Endodermal cell (in vitro differentiated cells): ENCODE measurements around the gene SARNP. TPM values are rescaled to one million over a fixed set of nuclear protein-coding genes. Genes with fewer than 3 reads are reported as not detected.

ENCODE experiments used
- DNase-seq: peaks from one replicate; pipeline ENCODE4 v3.0.0-alpha.2; 2017
- H3K27ac ChIP-seq: 2 replicates; pipeline ENCODE4 v1.5.1; 2013; ENCODE audit warnings: mild to moderate bottlenecking, low read depth, low read length, moderate library complexity
- H3K27me3 ChIP-seq: 2 replicates; pipeline ENCODE4 v1.6.1; 2013; ENCODE audit warnings: mild to moderate bottlenecking, low read length, moderate library complexity; ENCODE audit not compliant: insufficient read depth, control insufficient read depth, poor library complexity, severe bottlenecking
- H3K36me3 ChIP-seq: 2 replicates; pipeline ENCODE4 v1.7.0; 2013; ENCODE audit warnings: mild to moderate bottlenecking, low read length, moderate library complexity; ENCODE audit not compliant: control insufficient read depth, insufficient read depth
- H3K4me1 ChIP-seq: one replicate; pipeline ENCODE4 v1.7.0; 2013; ENCODE audit warnings: low read length; ENCODE audit not compliant: control insufficient read depth, insufficient read depth
- H3K4me3 ChIP-seq: 2 replicates; pipeline ENCODE4 v1.5.1; 2013; ENCODE audit warnings: mild to moderate bottlenecking, low read length, moderate library complexity
- H3K9ac ChIP-seq: 2 replicates; pipeline ENCODE4 v1.6.1; 2013; ENCODE audit warnings: mild to moderate bottlenecking, low read length, moderate library complexity; ENCODE audit not compliant: poor library complexity, severe bottlenecking; ENCODE audit errors: extremely low read depth
- H3K9me3 ChIP-seq: 2 replicates; pipeline ENCODE4 v1.6.1; 2013; ENCODE audit warnings: mild to moderate bottlenecking, low read length, moderate library complexity; ENCODE audit not compliant: control insufficient read depth
- H3K27ac Mint-ChIP-seq: 2 replicates; pipeline ENCODE4 v1.8.0; 2020; ENCODE audit warnings: mixed read lengths
- H3K27me3 Mint-ChIP-seq: 2 replicates; pipeline ENCODE4 v1.8.0; 2021; ENCODE audit warnings: mild to moderate bottlenecking, mixed read lengths; ENCODE audit not compliant: insufficient read depth
- H3K36me3 Mint-ChIP-seq: 2 replicates; pipeline ENCODE4 v1.8.0; 2020; ENCODE audit warnings: low read depth, mixed read lengths
- H3K4me1 Mint-ChIP-seq: 2 replicates; pipeline ENCODE4 v1.8.0; 2020; ENCODE audit warnings: mixed read lengths
- H3K4me3 Mint-ChIP-seq: 2 replicates; pipeline ENCODE4 v1.8.0; 2020; ENCODE audit warnings: mild to moderate bottlenecking, moderate library complexity, mixed read lengths
- H3K9me3 Mint-ChIP-seq: 2 replicates; pipeline ENCODE4 v1.8.0; 2020; ENCODE audit warnings: mild to moderate bottlenecking, mixed read lengths
- CTCF ChIP-seq: fragments of 200-600 bp; sonication (generic); conservative IDR thresholded peaks from 2 replicates; pipeline ENCODE4 v1.5.0; 2021; ENCODE audit warnings: antibody characterized with exemption, mild to moderate bottlenecking
- WGBS, 2 experiments: methylation state at CpG; one replicate each; pipeline versions ENCODE4 v1.1.5 to v1.1.7; 2013; ENCODE audit warnings: missing lambda C conversion rate in 2 of 2, mixed read lengths in 1 of 2; ENCODE audit not compliant: insufficient coverage in 1 of 2, insufficient read length in 1 of 2; 5-methylcytosine and 5-hydroxymethylcytosine counted together
- total RNA-seq, 2 donors: library from RNA; stranded (reverse); fragmentation: NEBNext Ultra II Directional in 1 of 2; extraction: Animal tissue kit (Norgen Biotek cat#: 25700) in 1 of 2; gene quantifications; 2 replicates in 1 of 2; 3 replicates in 1 of 2; pipeline ENCODE4 v1.2.1, GENCODE V29; 2021

SARNP gene
- total RNA-seq, 2 donors from 2014 or later: 95.7 to 119 TPM

- H3K36me3 ChIP-seq: no peaks in the 10 kb centered on the region
- WGBS, 2 experiments: 100% methylated on average over 1 of the region's 1 CpG; no CpG with 5 or more reads in 1 of the 2 experiments
These were observed 35.2 kb upstream of the SARNP start for GRCh38 chr12:55852740-55853139.

GRCh38 chr12:55850893-55851292, 33.4 kb upstream of the SARNP start:
- H3K27me3 Mint-ChIP-seq: peaks cover 8% of the 10 kb centered on the region
- no peaks in the 10 kb centered on the region for H3K36me3 Mint-ChIP-seq
- H3K9me3 Mint-ChIP-seq: no peaks in the 10 kb centered on the region
- H3K4me1 Mint-ChIP-seq: peaks cover 9% of the 10 kb centered on the region
- Histone ChIP-seq H3K4me1 (peaks cover 8% of the 10 kb centered on the region), H3K9me3 (no peaks in the 10 kb centered on the region), H3K27ac (no peak overlapping the region), H3K9ac (no peak overlapping the region), H3K27me3 (no peaks in the 10 kb centered on the region), H3K4me3 (no peak overlapping the region), H3K36me3 (no peaks in the 10 kb centered on the region)
- DNase-seq: no peak
- no peak for TF ChIP-seq CTCF
- 87% methylated on average over 3 of the region's 3 CpGs for WGBS, 2 experiments
- H3K4me3 Mint-ChIP-seq: no peak overlapping the region
- H3K27ac Mint-ChIP-seq: no peak overlapping the region

More at GRCh38 chr12:55852740-55853139, 35.2 kb upstream of the SARNP start:
- no peak for TF ChIP-seq CTCF
- H3K9ac ChIP-seq: no peak overlapping the region
- no peaks in the 10 kb centered on the region for H3K9me3 ChIP-seq
- Mint-ChIP-seq H3K27ac (no peak overlapping the region), H3K27me3 (peaks cover 8% of the 10 kb centered on the region), H3K9me3 (no peaks in the 10 kb centered on the region), H3K4me3 (no peak overlapping the region), H3K36me3 (no peaks in the 10 kb centered on the region), H3K4me1 (peaks cover 9% of the 10 kb centered on the region)
- H3K4me1 ChIP-seq: peaks cover 8% of the 10 kb centered on the region
- H3K4me3 ChIP-seq: no peak overlapping the region
- H3K27me3 ChIP-seq: no peaks in the 10 kb centered on the region
- H3K27ac ChIP-seq: no peak overlapping the region
- no peak for DNase-seq

- H3K27ac ChIP-seq: no peak overlapping the region
These were observed 32.9 kb upstream of the SARNP start for GRCh38 chr12:55850401-55850800.

More at GRCh38 chr12:55850401-55850800, 32.9 kb upstream of the SARNP start:
- Mint-ChIP-seq H3K36me3 (no peaks in the 10 kb centered on the region), H3K27ac (no peak overlapping the region), H3K9me3 (no peaks in the 10 kb centered on the region), H3K4me1 (peaks cover 9% of the 10 kb centered on the region), H3K27me3 (peaks cover 8% of the 10 kb centered on the region), H3K4me3 (no peak overlapping the region)
- peaks cover 8% of the 10 kb centered on the region for H3K4me1 ChIP-seq
- no peaks in the 10 kb centered on the region for H3K36me3 ChIP-seq
- no peak for TF ChIP-seq CTCF
- H3K9ac ChIP-seq: no peak overlapping the region
- no peak for DNase-seq
- no peaks in the 10 kb centered on the region for H3K27me3 ChIP-seq
- no peaks in the 10 kb centered on the region for H3K9me3 ChIP-seq
- no peak overlapping the region for H3K4me3 ChIP-seq
- WGBS, 2 experiments: 92% methylated on average over 1 of the region's 1 CpG; no CpG with 5 or more reads in 1 of the 2 experiments
